Neuron (in vitro differentiated cells): ENCODE results near the gene SLC9C2.
"Not testable (repeated sequence)": the region's sequence is repeated elsewhere in the genome, so short reads cannot be mapped to it uniquely, and the experiment has no call there.

Experiments
- H2AFZ ChIP-seq: one replicate; pipeline ENCODE4 v1.6.1; 2013; ENCODE audit warnings: low read depth, mild to moderate bottlenecking, inconsistent platforms, low read length, moderate library complexity
- H3K27me3 ChIP-seq: one replicate; pipeline ENCODE4 v1.6.1; 2013; ENCODE audit warnings: low read length; ENCODE audit not compliant: insufficient read depth
- H3K36me3 ChIP-seq: one replicate; pipeline ENCODE4 v1.6.1; 2013; ENCODE audit warnings: low read length; ENCODE audit not compliant: insufficient read depth
- H3K4me1 ChIP-seq: one replicate; pipeline ENCODE4 v1.6.1; 2013; ENCODE audit warnings: low read length; ENCODE audit not compliant: insufficient read depth
- H3K4me3 ChIP-seq: 2 replicates; pipeline ENCODE4 v1.5.1; 2013; ENCODE audit warnings: mild to moderate bottlenecking, low read length, moderate library complexity
- H3K9me3 ChIP-seq: one replicate; pipeline ENCODE4 v1.6.1; 2013; ENCODE audit warnings: low read length

Gene SLC9C2, protein sequence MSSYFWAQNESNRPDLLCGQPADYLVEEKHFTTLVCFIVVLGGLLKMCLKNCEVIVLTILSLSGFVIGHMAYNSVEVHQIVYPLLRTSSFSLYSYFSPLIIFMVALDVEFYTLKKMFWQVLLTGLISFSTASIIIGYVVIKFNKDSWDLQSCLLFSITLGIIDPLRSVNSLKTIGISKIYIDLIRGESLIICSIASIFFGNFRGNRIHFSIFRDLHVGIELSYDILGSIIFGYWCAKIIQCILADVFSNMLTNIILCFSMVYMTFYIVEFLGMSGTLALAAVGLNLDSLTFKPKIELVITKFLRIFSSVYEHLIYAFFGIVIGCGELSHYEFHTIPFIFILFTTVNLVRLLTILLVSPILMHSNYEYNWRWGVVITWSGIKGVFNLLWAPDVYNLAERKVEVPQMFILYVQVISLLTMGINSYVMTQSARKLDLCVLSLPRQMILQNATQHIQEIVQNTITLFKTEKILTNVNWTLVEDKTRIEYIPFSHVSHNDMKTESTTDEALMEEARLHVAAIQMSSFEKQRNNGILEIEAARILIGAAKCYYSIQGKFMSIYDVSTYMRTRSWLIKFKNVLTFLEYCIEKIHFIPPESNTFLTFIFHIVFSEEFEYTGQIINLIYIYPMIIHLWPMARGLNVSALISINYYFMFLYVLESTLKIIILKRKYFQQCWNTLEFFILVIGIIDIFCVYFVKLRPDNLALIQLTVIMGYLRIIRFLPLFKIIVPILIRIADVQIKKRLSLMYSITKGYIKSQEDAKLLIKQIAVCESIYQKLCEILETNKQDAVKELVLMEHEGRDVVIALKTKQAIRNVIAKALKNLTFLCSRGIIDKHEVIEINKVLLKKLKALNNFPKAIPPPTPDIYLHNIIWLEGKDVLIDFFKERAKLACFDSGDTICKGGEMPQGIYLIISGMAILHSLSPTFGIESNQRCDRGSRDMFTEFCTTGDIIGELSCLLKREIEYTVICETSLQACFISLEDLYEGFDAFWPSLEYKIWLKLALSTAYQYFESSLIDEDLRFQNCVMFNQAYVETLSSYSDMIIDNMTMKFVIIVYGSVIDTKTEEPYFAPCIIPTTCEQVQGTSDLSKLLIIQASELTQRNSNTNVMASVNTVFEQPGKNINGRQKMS

DNA sequence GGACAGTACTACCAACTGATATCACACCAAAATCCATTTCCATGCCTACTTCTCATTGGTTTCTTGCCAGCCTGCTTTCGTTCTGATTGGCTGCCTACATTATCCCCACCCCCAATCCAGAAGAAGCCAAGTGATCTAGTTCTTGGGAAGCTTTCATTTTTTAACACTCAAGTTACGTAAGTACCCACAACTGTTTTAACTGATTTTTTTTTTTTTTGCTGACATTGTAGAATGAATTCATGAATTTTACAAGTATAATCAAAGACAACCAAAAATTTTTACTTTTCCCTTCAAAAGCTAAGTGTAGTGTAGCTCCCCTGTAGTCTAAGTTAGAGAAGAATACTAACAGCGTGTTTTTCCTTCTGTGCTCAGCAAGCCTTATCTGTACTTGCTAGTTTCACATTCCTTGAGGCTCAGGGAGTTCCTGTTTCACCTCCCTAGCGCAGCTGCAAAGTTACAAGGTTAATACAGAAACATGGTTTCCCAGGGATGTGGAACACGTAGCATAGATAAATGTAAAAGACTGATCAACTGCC lies at the start of gene SLC9C2:
Gene SLC9C2 (minus strand): TSS at position 17 of the 536 bp plus-strand sequence. CDS start 1,296 bp downstream, outside the sequence.
- Histone ChIP-seq H3K4me3 (no peak within 1 kb of the TSS), H2AFZ (no peak within 1 kb of the TSS), H3K27me3 (no peaks in the 10 kb centered on the region), H3K4me1 (no peaks in the 10 kb centered on the region), H3K36me3 (no peaks in the 10 kb centered on the region), H3K9me3 (no peaks in the 10 kb centered on the region)

DNA sequence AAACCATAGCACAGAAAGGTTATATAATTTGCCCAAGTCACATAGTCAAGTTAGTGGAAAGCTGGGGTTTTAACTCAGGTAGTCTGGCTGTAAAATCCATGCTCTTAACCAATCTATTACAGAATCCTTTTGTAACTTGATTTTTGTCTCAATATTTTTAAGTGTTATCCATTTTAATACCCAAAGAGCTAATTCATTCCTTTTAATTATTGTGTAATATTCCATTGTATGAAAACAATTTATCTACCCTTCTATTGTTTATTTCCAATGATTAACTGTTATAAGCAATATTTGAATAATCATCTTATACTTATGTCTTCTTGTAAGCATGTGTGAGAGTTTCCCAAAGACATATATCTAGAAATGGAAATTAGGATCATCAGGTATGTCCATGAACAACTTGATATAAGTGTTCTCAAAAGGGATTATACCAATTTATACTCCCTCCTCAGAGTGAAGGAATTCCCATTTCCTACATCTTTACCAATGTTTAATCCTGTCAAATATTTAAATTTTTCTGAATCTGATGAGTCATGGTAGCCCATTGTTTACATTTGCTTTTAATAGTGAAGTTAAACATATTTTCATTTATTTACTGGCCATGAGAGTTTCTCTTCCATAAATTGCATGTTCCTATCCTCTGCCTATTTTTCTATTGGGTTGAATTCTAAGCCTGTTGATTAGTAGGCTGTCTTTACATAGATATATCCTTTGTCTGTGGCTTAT lies 46.2 kb upstream of the SLC9C2 start:
- Histone ChIP-seq H3K27me3 (no peaks in the 10 kb centered on the region), H3K9me3 (no peaks in the 10 kb centered on the region), H3K4me3 (no peak overlapping the region), H2AFZ (no peak overlapping the region), H3K4me1 (no peaks in the 10 kb centered on the region), H3K36me3 (no peaks in the 10 kb centered on the region)

DNA sequence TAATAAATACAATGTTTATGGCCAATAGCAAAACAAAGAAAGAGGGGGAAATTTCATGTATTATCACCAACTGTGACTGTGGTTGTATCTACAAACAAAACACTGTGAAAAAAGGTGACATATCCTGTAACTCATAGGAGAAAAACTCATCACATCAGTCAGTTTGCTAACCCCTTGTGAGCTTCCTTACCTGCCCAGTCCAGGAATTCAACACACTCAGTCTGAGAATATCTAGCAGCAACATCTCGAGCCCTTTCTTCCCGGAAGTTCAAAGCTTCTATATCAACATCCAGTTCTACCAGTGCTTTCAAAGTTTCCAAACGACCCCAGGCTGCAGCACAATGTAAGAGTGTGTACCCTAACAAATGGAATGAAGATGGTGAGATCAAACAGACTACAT lies 43.8 kb upstream of the SLC9C2 start:
- H3K4me1 ChIP-seq = no peaks in the 10 kb centered on the region
- no peak overlapping the region for H3K4me3 ChIP-seq
- H3K27me3 ChIP-seq = no peaks in the 10 kb centered on the region
- no peaks in the 10 kb centered on the region for H3K9me3 ChIP-seq
- H2AFZ ChIP-seq = no peak overlapping the region
- H3K36me3 ChIP-seq = no peaks in the 10 kb centered on the region

DNA sequence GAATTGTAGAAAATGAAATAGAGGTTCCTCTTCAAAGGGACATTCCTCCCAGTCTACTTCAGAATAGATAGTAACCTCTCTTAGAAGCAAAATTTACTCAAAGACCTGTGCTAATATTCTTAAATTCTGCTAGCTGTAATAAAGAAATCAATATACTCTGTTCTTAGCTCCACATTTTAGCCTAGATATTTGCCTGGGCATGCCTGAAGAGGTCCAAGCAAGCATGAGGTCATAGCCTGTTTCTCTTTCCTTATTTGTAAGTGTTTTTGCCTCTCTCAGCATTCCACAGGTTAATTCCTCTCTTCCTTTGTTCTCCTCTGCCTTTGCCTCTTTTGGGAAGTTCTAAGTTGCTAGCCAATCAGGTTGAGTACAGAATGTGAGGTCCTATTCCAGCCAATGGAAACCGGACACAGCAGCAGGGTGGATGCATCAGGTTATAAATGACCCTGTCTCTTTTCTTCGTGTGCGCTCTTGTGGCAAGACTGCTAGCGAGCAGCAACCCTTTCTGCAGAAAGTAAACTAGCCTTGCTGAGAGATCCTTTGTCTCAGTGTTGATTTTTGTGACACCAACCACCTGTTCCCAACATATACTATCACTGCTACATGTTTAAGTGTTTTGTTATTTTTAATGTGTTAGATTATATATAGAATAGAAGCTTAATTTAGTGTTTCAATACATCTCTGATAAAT lies 39.7 kb upstream of the SLC9C2 start:
- not testable (repeated sequence) for H3K4me1 ChIP-seq, H3K4me3 ChIP-seq

DNA sequence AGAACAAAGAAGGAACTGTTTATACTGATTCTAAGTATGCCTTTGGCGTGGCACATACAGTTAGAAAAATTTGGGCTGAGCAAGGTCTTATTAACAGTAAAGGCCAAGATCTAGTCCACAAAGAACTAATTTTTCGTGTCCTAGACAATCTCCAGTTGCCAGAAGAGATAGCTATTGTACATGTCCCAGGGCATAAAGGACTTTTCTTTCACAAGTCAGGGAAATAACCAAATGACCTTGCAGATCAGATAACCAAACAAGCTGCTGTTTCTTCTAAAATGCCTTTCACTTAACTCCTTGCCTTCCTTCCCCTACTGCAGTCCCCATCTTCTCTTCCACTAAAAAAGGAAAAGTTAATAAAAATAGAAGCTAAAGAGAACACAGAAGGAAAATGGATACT lies 36.2 kb upstream of the SLC9C2 start:
- Histone ChIP-seq H3K27me3 (no peaks in the 10 kb centered on the region), H2AFZ (no peak overlapping the region), H3K9me3 (peaks cover 4% of the 10 kb centered on the region), H3K36me3 (no peaks in the 10 kb centered on the region), H3K4me3 (no peak overlapping the region), H3K4me1 (no peaks in the 10 kb centered on the region)

More for the DNA sequence above, 39.7 kb upstream of the SLC9C2 start:
- not testable (repeated sequence) for H3K9me3 ChIP-seq, H3K36me3 ChIP-seq, H2AFZ ChIP-seq, H3K27me3 ChIP-seq

DNA sequence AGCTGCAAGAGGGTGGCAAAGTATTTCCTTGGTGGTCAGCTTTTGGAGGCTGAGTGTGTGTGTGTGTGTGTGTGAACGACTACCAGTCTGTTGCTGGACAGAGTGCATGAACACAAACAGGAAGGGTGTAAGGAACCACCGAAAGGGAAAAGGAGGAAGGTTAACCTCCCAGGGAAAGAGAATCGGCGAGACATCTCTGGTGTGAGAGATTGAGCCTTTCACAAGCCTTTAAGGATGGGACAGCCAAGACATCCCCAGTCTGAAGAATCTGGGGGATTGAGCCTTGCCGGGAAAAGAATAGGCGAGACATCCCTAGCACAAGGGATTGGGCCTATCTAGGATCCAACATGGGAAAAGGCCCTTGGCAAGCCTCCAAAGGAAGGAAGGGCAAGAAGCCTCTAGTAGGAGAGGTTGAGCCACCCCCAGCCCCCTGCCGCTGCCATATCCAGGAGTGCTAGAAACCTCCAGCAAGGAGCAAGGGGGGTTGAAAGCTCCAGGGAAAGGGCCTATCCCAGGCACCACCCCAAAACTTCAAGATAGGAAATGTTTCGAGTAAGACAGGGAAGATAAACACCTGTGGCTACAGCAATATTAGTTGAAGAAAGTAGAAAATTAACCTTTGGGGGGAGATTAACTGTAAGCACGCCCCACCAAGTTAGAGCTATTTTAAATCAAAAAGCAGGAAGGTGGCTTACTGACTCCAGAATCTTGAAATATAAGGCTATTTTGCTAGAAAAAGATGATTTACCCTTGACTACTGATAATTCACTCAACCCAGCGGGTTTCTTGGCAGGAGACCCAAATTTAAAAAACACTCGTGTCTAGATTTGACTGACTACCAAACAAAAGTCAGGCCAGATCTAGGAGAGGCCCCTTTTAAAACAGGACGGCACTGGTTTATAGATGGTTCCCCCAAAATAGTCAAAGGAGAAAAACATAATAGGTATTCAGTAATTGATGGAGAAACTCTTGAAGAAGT lies 35.5 kb upstream of the SLC9C2 start:
- Histone ChIP-seq H3K4me1 (no peaks in the 10 kb centered on the region), H3K27me3 (no peaks in the 10 kb centered on the region), H3K4me3 (no peak overlapping the region), H2AFZ (no peak overlapping the region), H3K36me3 (no peaks in the 10 kb centered on the region), H3K9me3 (peaks cover 4% of the 10 kb centered on the region)

DNA sequence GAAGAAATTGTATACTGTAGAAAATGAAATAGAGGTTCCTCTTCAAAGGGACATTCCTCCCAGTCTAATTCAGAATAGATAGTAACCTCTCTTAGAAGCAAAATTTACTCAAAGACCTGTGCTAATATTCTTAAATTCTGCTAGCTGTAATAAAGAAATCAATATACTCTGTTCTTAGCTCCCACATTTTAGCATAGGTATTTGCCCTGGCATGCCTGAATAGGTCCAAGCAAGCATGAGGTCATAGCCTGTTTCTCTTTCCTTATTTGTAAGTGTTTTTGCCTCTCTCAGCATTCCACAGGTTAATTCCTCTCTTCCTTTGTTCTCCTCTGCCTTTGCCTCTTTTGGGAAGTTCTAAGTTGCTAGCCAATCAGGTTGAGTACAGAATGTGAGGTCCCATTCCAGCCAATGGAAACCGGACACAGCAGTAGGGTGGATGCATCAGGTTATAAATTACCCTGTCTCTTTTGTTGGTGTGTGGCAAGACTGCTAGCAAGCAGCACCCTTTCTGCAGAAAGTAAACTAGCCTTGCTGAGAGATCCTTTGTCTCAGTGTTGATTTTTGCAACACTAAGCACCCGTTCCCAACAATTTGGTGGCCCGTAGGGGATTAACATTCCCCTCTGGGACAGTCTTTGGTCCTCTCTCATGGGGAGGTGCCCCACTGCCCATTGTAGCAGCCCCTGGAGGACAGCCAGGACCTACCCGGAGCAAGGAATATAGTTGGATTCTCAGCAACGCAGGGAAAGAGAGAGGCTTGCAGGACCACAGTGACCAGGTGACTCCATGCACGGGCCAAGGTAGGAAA lies 34.6 kb upstream of the SLC9C2 start:
- not testable (repeated sequence) for H3K4me1 ChIP-seq, H3K4me3 ChIP-seq, H3K9me3 ChIP-seq, H3K36me3 ChIP-seq, H2AFZ ChIP-seq, H3K27me3 ChIP-seq

DNA sequence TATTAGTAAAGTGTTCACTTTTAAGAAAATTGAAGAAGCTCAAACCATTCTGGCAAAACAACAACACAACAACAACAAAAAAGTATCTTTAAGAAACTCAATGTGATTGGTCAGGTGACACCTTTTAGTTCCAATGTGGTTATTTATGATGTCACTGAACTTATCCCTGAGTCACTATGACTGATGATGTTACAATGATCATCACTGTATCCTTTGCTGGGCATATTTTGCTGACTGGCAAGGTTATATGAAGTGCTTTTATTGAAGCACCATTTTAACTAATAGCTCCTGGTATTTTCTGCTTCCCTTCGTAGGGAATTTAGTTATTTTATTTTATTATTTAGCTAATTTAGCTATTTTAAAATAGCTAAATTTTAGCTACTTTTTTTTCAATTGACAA lies 32.2 kb upstream of the SLC9C2 start, which contains the start of gene TEX50:
Gene TEX50 (plus strand): TSS at position 223 of the 400 bp plus-strand sequence. CDS start 184 bp downstream, outside the sequence.
- Histone ChIP-seq H3K9me3 (peaks cover 4% of the 10 kb centered on the region), H3K36me3 (no peaks in the 10 kb centered on the region), H3K4me3 (no peak within 1 kb of the TSS)

DNA sequence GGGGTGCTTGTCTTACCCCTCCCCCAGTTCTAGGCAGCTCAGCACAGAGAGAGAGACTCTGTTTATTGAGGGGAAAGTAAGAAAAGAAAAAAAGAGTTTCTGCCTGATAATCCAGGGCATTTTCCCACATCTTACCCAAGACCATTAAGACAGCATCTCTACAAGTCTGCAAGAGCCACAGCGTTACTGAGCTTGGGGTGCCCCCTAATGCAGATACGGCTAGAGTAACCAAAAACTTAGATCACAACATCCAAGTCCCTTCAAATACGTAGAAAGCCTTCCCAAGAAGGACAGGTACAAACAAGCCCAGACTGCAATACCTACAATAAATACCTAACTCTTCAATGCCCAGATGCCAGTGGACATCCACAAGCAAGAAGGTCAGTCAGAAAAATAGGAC lies 26.0 kb upstream of the SLC9C2 start:
- Histone ChIP-seq H3K36me3 (no peaks in the 10 kb centered on the region), H3K9me3 (no peaks in the 10 kb centered on the region), H2AFZ (no peak overlapping the region), H3K4me3 (no peak overlapping the region), H3K4me1 (no peaks in the 10 kb centered on the region), H3K27me3 (no peaks in the 10 kb centered on the region)

More for the DNA sequence above, 32.2 kb upstream of the SLC9C2 start, which contains the start of gene TEX50:
- H3K4me1 ChIP-seq = no peaks in the 10 kb centered on the region
- no peaks in the 10 kb centered on the region for H3K27me3 ChIP-seq
- no peak within 1 kb of the TSS for H2AFZ ChIP-seq

DNA sequence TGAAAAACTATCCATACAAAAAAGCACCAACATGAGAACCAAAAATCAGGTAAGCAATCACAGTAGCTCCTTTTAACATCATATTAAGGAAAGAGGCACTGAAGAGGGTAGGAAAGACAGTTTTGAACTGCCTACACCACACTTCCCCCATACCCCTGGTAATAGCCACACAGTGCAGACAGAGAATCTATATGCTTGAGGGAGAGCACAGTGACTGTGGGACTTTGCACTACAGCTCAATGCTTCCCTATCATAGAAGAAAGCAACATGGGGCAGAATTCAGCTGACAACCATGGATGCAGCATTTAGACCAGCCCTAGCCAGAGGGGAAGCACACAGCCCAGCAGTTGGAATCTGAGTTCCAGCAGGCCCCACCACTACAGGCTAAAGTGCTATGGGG lies 24.4 kb upstream of the SLC9C2 start:
- Histone ChIP-seq H3K9me3 (no peaks in the 10 kb centered on the region), H3K27me3 (no peaks in the 10 kb centered on the region), H2AFZ (no peak overlapping the region), H3K4me3 (no peak overlapping the region), H3K36me3 (no peaks in the 10 kb centered on the region), H3K4me1 (no peaks in the 10 kb centered on the region)
